GM03348 (cell line): ENCODE data around the gene BTBD2.

Experiments used
- DNase-seq: peaks from one replicate; pipeline ENCODE4 v3.0.0; 2012; ENCODE audit warnings: low spot score

Gene BTBD2

GRCh38 chr19:2050991-2051772 lies 35.7 kb upstream of the BTBD2 start, which contains the start of gene MKNK2:
Gene MKNK2, minus strand, starts transcription at chr19:2051244. Its CDS starts 393 bp downstream, at chr19:2050851.
- DNase-seq, result peak; percentile 99

GRCh38 chr19:2050349-2050990 lies 35.0 kb upstream of the BTBD2 start:
- peak; percentile 65 for DNase-seq

- DNase-seq, result peak; percentile 71
These were observed 34.3 kb upstream of the BTBD2 start for GRCh38 chr19:2049741-2050348.

- DNase-seq, result no peak
These were observed 33.6 kb upstream of the BTBD2 start for GRCh38 chr19:2048959-2049740.

GRCh38 chr19:2048104-2048958 lies 32.8 kb upstream of the BTBD2 start:
- no peak for DNase-seq

- DNase-seq, result no peak
These were observed 32.1 kb upstream of the BTBD2 start for GRCh38 chr19:2047449-2048103.

- DNase-seq, result no peak
These were observed 31.5 kb upstream of the BTBD2 start for GRCh38 chr19:2047076-2047448.

- no peak for DNase-seq
These were observed 30.8 kb upstream of the BTBD2 start for GRCh38 chr19:2046046-2046907.

GRCh38 chr19:2045501-2046045 lies 30.1 kb upstream of the BTBD2 start:
- no peak for DNase-seq

- no peak for DNase-seq
These were observed 29.4 kb upstream of the BTBD2 start for GRCh38 chr19:2044709-2045500.

GRCh38 chr19:2043961-2044708 lies 28.6 kb upstream of the BTBD2 start:
- no peak for DNase-seq

GRCh38 chr19:2043251-2043641 lies 27.7 kb upstream of the BTBD2 start:
- no peak for DNase-seq

- DNase-seq, result no peak
These were observed 27.2 kb upstream of the BTBD2 start for GRCh38 chr19:2042485-2043250.

GRCh38 chr19:2041683-2042484 lies 26.4 kb upstream of the BTBD2 start:
- DNase-seq, result peak; percentile 93

GRCh38 chr19:2041433-2041682 lies 25.8 kb upstream of the BTBD2 start:
- no peak for DNase-seq

GRCh38 chr19:2040647-2041432 lies 25.3 kb upstream of the BTBD2 start:
- no peak for DNase-seq
